Stimulated activated CD4-positive, alpha-beta T cell treated with anti-CD3 and anti-CD28 coated beads, Interleukin-12 subunit alpha, Interleukin-12 subunit beta, amount 100 ng/mL, for 24 hours (primary cell): ENCODE results near the gene WWOX.

Experiments
- DNase-seq, 2 experiments: peaks; one replicate each; pipeline ENCODE4 v3.0.0-alpha.2; 2020; ENCODE audit warnings: low read depth in 2 of 2

The WWOX gene

DNA sequence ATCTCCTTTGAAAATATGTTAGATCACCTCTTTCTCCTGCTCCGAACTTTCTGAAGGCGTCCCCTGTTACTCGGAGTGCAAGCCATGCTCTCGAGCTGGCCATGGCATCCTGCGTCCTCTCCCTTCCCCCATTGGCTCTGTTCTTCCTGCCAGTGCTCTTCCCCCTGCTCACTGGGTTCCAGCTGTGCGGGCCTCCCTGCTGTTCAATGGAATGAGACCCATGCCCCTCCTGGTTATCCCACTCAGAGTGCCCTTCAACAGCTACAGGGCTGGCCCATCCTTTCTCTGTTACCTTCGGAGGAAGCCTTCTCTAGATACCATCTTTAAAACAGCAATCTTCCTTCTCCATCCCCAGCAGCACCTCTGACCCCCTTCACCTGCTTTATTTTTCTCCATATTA is 996.8 kb downstream of the WWOX start:
- DNase-seq: no peak

DNA sequence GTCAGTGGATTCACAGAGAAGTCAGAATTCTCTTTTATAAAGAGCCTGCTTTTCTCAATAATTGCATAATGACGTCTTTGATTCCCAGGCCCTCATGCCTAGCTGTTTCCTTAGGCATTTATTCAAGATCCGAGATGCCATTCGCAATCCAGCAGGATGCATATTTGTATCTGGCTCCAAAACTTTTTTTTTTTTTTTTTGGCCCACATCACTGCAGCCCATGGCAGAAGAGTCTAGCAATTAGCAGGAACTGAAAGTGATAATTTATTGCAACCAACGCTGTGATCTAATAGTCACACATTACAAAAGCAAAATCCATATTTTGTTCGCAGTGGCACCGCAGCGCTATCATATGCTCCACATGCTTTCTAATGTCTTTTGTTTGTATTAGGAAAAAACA is 997.7 kb downstream of the WWOX start:
- no peak for DNase-seq

DNA sequence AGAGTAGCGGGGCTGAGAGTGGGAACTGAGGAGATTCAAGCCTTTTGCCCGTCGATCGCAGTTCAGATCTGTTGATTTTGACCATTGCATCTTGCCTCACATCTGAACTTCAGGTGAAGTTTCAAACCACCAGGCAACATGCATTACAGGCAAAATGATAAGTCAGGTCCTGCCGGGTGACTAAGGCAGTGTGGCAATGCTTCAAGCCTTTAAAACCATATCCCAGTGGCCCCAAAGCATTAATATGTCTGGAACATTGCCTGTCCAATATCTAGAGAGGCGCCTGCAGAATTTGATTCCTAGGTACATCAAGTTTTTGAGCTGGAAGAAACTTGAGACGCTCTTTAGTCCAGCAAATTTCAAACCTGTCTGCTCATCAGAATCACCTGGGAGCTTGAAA is 998.3 kb downstream of the WWOX start:
- no peak for DNase-seq

DNA sequence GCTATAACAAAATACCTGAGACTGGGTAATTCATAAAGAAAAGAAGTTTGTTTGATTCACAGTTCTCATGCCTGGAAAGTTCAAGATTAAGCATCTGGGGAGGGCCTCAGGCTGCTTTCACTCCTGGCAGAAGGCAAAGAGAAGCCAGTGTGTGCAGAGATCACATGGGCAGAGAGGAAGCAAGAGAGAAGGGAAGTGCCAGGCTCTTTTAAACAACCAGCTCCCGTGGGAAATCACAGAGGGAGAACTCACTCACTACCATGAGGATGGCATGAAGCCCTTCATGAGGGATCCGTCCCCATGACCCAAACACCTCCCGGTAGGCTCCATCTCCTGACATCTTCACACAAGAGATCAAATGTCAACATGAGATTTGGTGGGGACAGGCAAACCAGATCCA is 999.5 kb downstream of the WWOX start:
- DNase-seq: no peak

DNA sequence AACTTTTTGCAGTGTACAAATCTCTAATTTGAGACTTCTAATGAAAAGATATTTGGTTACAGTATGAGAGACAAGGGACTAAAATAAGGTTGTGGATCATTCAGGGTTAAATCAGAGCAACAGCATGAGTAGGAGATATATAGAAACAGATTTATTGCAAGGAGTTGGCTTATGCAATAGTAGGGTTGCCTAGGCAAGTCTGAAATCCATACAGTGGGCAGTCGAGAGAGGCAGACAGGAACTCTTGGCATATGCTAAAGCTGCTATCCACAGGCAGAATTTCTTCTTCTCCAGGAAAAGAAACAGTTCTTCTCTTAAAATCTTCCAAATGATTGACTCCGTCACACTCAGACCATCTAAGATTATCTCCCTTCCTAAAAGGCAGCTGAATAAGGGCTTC is 1000.3 kb downstream of the WWOX start:
- no peak for DNase-seq

DNA sequence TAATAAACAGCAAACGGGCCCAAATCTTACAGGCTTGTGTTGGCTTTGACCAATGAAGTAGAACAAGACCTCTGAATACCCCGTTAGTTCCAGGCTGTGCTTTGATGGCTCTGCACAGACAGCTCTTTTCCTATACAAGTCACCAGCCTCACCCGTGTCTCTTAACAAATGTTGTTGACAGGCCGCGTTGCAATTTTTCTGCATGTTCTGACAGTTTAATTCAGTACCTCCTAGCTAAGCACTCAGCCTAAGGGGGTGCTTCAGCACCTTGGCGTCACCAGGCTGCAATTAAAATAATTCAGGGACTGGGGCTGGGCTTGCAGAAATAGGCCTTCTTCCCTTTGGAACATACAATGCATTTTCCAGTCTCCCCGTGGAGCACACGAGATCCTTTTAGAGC is 1001.0 kb downstream of the WWOX start:
- no peak for DNase-seq

DNA sequence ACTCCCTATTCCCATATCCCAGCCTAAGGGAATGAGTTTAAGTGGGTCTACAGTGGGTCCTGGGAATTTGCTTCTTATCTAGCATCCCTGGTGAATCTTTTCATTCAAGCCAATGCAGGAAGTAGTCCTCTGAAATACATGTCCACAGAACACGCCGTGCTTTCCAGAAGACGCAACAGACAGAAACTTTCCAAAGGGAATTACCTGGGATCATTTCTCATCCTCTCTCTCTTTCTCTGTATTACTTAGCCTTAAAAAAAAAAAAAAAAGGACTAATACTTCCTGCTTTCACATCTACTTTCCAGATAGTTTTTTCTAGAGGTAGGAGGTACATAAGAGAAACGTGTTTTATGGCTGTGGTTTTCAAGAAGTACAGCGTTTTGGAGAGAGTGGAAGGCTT is 1002.0 kb downstream of the WWOX start:
- DNase-seq: no peak

DNA sequence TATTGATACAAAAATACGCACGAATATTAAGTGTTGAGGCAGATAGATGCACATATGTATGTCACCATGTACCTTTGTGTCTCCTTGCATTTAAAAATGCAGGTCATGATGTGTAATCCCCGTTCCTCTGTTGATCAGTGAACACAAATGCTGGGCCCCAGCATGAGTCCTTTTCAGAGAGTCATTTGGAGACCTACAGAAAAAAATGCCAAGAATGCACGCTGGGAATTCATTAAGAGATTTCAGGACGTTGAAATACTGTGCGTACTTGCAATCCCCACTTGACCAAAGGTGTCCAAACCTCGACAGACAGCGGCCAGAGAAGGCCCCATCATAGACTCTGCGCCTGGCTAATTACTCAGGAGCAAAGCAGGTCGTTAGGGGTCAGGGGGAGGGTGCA is 1005.1 kb downstream of the WWOX start:
- DNase-seq: no peak

DNA sequence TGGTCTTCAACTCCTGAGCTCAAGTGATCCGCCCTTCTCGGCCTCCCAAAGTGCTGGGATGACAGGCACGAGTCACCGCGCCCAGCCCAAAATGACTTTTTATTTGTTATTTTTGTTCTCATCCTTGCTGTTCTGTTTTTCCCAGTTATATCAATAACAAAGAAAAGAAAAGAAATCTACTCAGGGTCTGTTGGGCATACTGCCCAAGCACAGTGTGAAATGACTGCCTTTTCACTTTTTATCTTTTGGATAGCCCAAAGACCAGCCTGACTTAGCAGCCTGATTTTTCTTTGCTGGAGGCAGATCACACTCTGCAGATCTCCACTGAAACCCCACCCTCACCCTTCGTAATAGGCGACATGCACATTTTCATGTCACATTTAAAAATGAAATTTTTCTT is 1007.8 kb downstream of the WWOX start:
- no peak for DNase-seq

DNA sequence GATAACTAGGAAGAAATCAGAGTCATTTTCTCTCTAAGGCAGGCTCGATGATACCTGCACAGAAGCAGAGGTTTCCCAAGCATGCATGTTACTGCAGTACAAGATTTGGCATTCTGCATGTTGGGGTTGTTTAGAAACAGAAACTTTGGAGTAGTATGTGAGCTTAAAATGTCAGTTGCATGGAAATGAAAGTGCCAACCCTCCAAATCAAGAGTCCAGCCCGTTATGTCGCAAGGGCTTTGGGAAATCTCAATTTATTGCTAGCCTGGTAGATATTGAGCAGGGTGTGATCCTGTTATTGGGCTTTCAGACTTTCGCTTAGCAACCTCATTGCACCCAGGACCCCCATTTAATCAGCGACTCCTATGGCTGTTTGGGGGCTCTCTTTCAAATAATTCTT is 1010.3 kb downstream of the WWOX start:
- DNase-seq: no peak

DNA sequence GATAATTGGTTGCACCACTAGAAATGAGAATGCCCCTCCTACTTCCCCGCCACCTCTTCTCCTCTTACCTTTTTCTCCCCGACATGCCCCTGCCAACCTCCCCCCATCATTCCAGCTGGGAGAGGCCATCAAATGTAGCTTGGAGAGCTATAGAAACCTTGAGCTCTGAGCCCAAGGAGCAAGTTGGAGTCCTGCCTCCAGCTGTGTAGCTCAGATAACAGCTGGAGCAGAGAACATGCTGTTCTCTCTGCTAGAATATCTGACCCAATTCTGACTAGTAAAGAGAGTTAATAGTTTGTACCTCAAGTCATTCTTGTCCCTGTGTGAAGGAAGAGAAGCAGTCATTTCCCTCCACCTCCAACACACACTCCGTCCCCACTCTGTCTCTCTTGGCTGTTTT is 1010.8 kb downstream of the WWOX start:
- DNase-seq: no peak

DNA sequence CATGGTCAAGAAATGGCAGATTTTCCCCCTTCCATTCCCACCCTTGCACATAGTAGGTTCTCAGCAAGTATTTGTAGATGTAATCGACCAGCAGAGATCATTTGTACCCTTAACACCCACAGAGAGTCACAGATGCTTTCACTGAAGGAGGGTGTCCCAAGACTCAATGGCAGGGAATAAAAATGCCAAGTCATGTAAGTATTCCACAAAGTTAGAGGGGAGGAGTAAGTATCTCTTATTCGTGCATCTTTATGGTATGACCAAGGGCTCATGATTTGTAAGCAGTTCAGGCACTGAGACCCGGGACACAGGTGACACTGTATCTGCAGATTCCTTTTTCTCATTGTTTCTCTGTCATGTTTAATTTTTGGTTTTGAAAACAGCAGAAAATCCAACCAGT is 1011.5 kb downstream of the WWOX start:
- no peak for DNase-seq

DNA sequence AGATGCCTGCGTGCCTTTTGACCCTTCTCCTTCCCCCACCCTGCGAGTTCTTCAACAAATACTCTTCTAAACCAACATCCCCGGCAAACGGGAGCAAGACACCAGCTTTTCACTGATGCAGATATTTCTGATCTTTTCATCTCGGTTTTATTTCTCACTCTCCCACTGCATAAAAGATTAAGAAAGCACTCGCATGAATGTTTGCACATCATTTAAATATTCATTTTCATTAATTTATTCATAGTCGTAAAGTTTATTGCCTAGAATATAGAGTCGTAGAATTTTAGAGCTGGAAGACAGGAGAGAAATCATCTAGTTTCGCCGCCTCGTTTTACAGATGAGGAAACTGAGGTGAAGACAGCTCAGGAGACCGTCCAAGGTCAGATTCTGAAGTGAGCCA is 1013.0 kb downstream of the WWOX start:
- DNase-seq: no peak

DNA sequence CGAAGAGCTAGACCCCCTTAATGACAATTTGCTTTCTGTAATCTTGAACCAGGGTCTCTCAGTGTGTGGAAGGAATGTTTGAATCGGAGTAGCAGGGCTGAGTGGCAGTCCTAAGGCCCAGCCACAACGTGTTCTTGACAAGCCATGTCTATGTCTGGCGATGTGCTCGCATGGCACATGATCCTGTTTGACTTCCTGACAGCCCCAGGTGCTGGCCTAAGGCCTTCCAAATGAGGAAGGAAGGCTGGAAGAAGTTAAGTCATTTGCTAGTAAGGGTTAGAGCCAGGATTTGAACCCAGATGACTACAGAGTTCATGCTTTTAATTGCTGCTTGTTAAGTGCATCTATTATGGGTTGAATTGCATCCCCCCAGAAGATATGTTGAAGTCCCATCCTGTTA is 1014.4 kb downstream of the WWOX start:
- no peak for DNase-seq

DNA sequence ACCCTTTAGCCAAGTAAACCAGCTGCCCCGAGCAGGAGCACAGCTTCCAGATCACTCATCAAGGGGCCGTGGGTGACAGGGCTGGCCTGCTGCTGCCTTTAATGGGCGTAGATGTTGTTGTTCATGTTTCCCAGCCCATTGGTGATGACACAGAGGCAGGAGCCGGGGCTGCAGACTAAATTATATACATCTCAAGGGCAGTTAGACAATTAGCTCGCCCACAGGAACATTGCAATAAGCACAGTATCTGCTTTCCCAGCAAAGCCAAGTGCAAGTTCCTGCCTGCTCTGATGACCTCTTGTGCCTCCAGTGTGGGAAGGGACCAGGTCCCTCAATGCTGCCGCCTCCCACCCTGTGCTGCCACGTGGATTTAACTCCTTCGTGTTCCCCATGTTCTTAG is 1015.3 kb downstream of the WWOX start:
- no peak for DNase-seq

DNA sequence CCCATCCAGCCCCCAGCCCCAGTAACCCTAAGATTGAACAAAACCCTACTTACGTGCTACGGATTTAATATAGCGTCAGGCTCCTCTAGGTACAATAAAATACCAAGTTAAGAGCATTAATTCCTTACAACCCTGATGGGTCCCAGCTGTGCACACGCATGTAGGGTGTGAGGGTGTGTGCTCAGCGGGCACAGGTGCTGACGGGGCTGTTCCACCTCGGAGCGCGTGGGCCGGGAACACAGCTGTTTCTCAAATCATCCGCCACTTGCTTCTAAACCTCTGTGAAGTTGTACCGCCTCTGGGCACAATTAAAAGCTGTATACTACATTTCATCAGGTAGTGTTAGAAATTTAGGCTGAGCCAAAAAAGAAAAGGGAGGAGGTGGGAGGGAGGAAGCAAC is 1022.5 kb downstream of the WWOX start:
- DNase-seq: no peak

DNA sequence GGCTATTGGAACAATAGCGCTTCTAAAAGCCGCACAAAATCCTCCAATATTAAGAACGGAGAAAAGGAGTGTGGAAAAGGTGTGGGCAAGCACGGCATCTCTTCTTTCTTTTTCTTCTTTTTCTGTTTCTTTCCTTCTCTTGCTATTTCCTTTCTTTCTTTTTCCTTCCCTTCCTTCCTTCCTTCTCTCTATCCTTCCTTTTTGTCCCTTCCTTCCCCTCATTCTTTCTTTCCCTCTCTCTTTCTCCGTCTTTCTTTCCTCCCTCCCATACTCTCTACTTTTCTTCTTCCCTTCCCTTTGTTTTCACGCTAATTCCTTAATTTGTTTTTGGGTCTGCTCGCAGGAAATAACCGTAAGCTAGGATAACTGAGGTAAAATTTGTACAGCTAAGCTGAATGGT is 1022.9 kb downstream of the WWOX start:
- no peak for DNase-seq

DNA sequence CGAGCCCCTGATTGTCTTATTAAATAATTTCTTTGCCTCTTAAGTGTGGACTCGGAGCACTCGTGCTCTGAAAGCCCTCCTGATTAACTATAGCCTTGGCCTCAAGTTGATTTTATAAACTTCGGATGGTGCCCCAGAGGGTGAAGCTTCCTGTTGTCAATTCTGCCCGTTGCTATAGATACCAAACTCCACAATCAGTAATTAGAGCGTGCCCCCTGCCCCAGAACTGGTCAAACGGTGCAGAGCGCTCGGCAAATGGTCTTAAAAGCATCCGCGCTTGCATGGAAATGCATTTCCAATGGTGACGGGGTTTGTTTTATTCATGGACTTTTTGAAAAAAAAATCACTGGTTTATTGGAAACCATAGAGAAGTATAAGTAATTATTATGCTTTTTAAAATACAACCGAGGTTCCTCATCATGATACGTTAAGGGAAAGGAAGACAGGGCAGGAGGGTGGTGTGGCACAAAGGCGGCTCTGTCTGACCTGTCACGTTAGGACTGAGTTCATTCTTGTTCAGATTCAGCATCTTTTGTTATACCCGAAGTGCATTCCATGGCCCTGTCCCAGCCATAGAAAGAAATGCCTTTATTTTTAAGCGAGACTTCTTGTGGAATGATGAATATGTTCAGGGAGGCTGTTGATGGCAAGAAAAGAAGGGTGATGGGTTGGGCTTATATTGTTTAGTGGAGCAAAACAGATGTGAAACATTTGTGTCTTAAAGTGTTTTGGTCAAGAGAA is 1024.7 kb downstream of the WWOX start:
- DNase-seq: no peak

DNA sequence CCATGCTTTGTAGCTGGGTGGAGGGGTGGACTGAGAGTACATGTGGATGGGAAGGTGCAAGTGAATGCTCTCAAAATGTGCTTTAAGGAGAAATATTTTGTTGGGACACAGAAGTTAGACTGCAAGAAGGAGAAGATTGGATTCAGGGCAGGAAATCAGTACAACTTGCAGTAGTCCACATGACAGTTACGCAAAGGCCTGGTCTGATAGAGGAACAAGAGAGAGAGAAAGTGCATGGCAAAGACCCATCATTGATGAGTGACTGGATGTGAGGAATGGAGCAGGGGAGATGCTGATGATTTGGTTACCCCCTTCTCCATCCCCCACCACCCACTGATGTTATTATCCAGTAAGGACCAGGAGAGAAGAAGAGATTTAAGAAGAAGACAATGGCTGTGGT is 1028.3 kb downstream of the WWOX start:
- no peak for DNase-seq

DNA sequence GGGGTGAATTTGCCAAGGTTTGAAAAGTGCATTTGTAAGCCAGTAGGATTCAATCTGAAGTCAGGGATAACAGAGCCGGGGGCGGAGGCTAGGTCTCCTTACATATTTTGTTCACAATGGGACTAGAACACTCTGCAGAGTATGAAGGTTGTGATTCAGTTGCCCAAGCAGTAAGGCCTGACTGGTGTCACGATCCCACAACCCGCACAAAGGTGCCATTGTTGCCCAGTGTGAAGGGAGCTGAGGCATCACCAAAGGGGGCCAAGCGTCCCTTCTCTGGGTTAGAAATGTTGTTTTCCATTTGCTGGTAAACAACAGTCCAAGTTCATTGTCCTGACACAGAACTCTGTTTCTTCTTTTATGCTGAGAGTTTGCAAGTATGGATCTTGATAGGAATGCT is 1029.3 kb downstream of the WWOX start:
- no peak for DNase-seq

DNA sequence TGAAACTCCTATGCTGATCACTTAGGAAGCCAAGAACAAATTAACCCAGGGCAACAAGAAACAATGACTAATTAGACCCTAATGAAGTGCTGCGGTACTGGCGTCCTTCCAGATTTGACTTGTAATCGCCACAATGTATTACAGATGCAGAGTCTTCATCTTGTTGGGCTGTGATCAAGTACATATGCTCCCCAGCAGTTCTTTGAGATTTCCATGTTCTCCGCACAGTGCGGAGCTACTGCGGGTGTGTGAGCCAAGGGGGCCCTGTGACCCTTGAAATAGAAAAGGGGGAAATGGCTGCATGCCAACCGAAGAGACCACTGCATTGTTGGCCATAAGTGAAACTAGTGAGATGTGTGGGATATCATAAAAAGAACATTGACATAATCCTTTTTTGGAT is 1031.2 kb downstream of the WWOX start:
- DNase-seq: no peak

DNA sequence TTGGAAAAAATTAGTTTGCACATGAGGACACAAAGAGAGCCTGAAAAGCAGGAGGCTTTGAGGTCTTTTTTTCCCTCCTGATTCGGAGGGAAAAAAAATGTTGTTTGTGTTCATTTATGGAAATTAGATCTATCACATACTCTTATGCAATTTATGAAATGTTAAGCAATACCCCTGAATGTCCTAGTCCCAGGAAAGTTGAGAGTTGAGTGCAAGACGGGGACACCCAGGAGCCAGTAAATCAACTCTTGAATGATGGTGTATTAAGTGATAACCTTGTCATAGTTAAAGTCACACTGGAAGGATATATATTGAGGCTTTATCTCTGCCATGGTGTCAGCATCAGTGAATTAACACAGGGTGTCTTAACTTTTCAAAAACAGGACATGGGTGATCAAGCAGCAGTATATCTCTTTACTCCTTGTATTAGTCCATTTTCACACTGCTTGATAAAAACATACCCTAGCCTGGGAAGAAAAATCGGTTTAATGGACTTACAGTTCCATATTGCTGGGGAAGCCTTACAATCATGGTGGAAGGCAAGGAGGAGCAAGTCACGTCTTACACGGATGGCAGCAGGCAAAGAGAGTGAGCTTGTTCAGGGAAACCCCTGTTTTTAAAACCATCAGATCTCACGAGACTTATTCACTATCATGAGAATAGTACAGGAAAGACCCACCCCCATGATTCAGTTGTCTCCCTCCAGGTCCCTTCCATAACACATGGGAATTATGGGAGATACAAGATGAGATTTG is 1032.0 kb downstream of the WWOX start:
- DNase-seq: no peak

DNA sequence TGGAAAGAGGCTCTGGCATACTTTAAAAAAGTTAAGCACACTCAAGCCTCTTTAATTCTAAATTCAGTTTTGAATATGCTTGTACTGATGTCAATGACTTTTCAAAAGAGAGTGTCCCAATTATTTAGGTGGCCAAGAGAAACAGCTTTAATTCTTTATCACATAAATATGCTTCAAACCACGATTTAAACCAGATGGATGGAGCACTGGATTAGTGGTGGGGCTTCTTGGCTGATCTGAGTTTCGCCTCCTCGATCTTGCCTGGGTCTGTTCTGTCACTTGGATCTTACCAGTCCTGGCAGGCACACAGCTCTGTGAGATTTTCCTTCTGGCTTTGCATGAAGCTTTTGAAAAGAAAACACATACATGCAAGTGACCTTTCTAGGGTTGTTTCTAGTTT is 1033.2 kb downstream of the WWOX start:
- DNase-seq: no peak

DNA sequence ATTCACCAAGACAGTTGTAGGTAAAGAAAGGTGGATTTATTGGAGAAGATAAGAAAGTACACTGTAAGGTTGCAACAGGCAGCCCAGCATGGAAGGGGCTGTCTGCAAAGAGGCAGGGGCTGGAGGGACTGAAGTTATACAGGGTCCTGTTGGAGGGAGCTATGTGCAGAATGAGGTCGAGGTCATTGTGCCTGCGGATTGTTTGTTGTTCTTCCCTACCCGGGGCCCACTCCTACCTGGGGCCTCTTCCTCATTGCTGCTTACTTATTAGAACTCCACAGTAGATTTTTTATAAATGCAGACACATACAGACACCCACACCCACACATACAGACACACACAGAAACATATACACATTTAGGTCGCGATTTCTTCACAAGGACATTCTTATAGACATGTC is 1034.8 kb downstream of the WWOX start:
- DNase-seq: no peak
